GM19351 (cell line): ENCODE data around the gene GATA5.

Experiments
- ATAC-seq: cut with Tn5 transposase; IDR thresholded peaks from one replicate; pipeline ENCODE4 v1.9.1; 2021; ENCODE audit warnings: mild to moderate bottlenecking, moderate library complexity; ENCODE audit not compliant: unreplicated experiment

Gene GATA5

GRCh38 chr20:62457098-62457497 is 18.7 kb downstream of the GATA5 start:
- no peak for ATAC-seq

GRCh38 chr20:62455929-62456328 is 19.9 kb downstream of the GATA5 start:
- no peak for ATAC-seq

GRCh38 chr20:62454904-62455636 is 20.7 kb downstream of the GATA5 start:
- ATAC-seq: no peak

DNA sequence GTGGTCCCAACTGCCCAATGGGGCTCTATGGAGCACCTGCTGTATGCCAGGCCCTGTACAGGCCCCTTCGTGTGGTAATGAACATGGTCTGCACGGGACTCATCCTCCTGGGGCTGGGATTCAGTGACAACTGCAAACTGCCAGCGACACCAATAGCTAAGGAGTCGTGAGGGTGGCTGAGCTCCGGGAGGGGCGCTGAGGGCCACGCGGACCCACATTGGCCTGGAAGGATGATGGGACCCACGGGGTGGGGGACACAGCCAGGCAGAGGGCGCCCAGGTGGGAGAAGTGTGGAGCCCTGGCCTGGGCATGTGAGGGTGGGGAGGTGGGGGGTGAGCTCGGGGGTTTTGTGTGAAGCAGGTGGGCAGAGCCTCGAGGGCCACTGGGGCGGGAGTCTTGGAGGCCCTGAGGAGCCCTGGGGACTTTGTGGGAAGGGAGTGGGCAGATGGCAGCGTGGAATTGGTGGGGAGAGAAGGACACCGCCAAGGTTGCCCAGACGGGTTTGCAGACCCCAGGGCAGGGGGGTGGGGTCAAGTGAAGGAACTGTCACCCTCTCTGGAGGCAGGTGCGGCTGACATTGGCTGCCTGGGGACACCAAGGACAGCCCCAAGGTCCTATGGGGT is 22.5 kb downstream of the GATA5 start:
- ATAC-seq: no peak

DNA sequence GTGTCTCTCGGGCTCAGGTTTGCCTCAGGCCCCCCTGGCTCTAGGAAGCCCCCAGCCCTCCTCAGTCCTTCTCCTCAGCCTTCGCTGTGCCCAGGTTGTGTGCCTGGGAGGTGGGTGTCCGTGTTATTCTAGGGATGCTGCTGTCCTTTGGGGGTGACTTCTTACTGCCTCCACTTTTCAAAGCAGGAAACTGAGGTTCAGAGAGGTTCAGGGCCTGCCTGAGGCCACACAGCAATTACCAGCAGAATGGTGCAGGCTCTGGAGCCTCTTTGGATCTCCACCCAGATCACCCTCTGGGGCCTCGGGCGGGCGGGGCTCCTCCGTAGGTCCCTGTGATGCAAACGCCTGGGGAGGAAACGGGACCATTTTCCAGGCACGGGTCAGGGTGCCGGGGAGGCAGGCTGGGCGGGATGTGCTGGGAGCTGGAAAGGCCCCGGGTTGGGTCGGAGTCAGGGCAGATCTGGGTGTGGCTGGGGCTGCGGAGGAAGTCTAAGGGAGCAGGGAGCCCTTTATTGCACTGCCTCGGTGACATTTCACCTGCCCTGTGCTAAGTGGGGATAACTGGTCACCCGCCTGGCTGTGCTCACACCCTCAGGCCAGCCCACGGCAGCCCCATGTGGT is 23.2 kb downstream of the GATA5 start:
- ATAC-seq: no peak

DNA sequence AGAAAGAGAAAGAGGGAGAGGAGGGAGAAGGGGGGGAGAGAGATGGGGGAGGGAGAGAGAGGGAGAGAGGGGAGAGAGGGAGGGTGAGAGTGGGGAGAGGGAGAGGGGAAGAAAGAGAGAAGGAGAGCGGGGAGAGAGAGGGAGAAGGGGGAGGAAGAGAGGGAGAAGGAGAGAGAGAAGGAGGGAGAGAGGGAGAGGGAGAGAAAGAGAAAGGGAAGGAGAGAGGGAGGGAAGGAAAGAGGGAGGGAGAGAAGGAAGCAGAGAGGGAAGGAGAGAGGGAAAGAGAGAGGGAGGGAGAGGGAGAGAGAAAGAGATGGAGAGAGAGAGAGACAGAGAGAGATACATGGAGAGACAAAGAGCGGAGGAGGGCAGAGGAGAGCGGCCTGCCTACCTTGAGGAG is 23.8 kb downstream of the GATA5 start:
- no peak for ATAC-seq

DNA sequence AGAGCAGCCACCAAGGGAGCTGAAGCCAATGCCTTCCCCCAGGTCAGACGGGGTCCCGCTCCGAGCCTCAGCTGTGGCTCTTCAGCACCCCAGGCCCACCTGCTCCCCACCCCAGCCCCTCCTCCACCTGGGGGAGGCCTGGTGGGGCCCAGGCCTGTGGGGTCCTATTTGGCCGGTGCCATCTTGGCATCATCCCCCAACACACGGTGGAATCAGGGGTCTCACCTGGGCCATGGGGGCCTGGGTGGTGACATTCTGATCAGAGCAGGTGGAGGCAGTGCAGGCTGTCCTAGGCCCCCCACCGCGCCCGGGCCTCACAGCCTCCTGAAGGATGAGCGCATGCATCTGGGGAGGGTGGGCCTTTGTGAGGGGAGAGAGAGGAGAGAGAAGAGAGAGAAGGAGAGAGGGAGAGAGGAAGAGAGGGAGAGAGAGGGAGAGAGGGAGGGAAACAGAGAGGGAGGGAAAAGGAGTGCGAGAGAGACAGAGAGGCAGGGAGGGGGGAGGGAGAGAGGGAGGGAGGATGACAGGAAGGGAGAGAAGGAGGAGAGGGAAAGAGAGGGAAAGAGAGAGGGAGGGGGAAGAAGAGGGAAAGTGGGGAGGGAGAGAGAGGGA is 24.5 kb downstream of the GATA5 start:
- no peak for ATAC-seq

GRCh38 chr20:62449951-62450691 is 25.7 kb downstream of the GATA5 start:
- no peak for ATAC-seq

DNA sequence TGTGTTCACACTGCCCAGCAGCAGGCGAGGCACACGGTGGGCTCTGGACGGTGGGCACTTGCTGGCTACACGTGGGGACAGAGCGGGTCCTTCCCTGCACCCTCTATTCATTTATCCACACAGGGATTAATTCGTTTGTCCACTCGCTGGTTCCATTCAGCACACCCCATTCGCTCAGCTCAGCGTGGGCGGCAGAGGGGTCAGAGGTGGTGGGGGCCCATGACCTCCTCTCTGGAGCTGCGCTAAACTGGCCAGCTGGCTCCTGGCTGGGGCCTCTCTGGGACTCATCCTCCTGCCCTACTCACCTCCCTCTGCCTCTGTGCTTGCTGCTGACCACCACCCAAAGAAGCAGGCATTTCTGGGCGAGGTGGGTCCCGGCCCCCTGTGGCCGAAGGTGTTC is 27.0 kb downstream of the GATA5 start:
- no peak for ATAC-seq

DNA sequence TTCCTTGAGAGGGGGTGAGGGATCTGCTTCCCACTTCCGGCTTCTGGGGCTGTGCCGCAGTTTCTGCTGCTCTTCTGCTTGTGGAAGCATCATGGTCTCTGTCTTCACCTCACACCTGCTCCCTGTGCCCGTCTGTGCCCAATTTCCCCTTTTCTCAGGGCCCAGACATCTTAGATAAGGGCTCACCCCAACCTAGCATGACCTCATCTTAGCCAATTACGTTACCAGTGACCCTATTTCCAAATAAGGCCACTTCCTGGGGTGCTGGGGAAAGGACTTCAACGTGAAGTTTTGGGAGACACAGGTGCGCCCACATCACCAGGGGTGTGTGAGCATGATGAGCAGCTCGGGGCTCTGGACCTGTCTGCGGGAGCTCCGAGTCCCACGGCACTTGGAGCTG is 27.8 kb downstream of the GATA5 start:
- no peak for ATAC-seq

DNA sequence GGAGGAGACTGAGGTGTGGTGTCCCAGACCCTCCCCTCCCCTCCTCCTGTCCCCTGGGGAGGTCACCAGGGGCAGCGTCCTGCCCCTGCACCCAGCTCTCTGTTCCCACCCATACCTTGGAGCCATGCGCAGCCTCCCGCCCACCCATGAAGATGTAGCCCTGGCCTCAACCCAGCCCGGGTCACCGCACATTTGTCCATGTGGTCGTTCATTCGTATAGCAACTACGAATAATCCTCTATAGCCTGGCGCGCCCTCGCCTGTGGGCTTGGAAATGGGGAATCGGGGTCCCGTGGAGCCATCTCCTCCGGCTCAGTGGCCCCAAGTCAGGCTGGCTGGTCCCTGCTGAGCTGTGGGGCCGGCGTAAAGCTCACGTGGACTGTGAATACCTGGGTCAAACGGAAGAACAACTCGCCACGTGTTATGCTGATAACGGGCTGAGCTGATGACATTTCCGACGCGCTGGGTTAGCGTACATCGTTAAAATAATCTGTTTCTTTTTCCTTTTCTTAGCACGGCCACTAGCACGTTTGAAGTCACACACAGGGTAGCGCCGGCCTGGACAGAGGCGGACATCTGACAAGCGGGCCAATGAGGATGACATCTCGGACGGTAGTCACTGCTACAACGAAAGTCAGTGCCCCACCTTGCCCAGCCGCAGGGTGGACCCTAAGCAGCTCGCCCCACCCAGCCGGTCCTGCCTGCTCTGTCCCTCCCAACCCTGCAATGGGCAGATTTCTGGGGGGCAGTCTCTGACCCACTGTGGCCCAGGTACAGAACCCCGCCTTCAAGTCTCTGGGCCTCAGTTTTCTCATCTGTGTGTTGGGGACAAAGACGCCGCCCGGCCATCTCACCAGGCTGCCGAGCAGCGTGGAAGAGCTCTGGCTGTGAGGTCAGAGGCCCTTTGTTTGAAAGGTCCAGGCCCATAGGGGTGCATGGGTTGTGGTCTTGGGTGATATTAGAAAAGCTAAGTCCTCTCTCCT is 28.6 kb downstream of the GATA5 start:
- ATAC-seq: no peak

GRCh38 chr20:62446481-62446880 is 29.3 kb downstream of the GATA5 start:
- ATAC-seq: no peak

DNA sequence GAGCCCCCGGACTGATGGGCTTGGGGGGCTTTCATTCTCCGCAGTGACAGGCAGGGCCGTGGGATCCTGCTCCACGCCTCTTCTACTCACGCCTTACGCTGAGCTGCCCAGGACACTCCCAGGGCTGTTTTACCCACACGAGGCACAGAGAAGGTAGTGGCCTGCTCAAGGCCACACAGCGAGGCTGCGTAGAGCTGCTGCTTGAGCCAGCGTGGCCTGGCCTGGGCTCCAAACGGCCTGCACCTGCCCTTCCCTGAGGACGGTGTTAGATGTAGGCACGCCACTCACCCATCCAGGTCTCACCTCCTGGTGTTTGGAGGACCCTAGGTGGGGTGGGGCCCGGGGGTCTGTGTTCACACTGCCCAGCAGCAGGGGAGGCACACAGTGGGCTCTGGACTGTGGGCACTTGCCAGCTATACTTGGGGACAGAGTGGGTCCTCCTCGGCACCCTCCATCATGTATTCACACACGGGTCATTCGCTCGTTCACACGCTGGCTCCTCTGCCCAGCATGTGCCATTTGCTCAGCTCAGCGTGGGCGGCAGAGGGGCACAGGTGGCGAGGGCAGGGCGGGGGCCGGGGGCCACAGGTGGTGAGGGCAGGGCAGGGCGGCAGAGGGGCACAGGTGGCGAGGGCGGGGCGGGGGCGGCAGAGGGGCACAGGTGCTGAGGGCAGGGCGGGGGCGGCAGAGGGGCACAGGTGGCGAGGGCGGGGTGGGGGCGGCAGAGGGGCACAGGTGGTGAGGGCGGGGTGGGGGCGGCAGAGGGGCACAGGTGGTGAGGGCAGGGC is 30.0 kb downstream of the GATA5 start:
- ATAC-seq: no peak

GRCh38 chr20:62444286-62444685 is 31.5 kb downstream of the GATA5 start:
- ATAC-seq: no peak

- ATAC-seq: no peak
These were observed 33.7 kb downstream of the GATA5 start for GRCh38 chr20:62441987-62442539.

GRCh38 chr20:62439218-62439617 is 36.6 kb downstream of the GATA5 start:
- ATAC-seq: no peak

DNA sequence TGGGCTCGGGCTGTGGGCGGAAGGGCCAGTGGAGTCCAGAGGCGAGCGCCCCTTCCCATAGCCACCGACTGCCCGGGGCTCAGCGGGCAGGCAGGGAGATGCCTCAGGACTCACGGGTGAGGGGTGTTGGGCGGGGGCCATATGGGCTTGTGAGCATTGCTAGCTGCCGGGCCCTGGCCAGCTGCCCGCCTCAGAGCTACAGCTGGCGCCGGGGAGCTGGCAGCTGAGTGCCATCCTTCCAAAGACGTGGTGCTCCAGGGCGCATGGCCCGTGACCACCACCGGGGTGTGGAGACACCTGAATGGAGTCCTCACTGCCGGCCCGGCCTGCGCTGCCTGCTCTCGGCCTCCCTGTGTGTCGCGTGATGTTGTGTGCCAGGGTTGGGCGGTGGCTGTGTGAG is 37.9 kb downstream of the GATA5 start:
- ATAC-seq: no peak

DNA sequence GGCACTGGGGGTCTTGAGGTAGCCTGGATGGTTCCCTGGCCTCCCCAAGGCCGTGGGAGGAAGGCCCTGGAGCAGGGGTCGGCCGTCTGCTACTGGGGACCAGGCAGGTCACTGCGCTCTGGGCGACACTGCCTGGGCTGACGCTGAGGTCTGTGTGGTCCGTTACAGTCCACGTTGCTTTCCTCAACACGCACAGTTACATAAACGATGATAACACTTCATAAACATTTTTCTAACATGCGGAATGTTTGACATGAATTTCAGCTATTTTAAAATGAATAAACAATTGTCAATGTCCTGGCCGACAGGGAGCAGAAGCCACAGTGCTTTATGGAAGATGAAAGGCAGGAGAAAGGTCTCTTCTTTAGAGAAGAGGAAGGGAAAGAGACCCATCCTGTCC is 38.3 kb downstream of the GATA5 start:
- ATAC-seq: no peak

DNA sequence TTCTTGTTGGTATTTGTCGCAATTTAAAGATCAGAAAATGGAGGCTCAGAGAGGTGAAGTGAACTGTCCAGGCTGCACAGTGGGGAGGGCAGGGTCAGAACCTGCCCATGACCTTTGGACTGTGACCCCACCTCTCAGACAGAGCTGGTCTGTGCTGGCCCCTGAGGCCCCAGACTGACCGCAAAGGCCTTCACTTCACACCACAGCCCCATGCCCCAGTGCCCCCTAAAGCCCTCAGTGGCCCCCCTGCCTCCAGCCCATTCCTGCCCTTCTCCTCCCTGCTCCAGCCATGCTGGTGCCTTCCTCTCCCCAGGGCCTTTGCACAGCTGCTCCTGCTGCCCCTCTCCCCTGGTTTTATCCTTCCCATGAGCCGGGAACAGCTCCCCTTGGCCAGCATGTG is 39.1 kb downstream of the GATA5 start:
- no peak for ATAC-seq
